Measurements from ENCODE around the gene MTRF1.
A peak's percentile ranks its signal among the peaks of the same experiment; 100 is the strongest.

Gene MTRF1

GRCh38 chr13:41224113-41225110 is 39.0 kb downstream of the MTRF1 start:
- peaks cover 14% of the 10 kb centered on the region for H3K36me3 Mint-ChIP-seq
- no peak for DNase-seq
- H3K27ac Mint-ChIP-seq, result no peak overlapping the region
- no peaks in the 10 kb centered on the region for H3K4me1 Mint-ChIP-seq
- H3K4me3 Mint-ChIP-seq, result no peak overlapping the region
- CTCF ChIA-PET, result no interaction called here
- H3K27me3 Mint-ChIP-seq, result no peaks in the 10 kb centered on the region
- no peaks in the 10 kb centered on the region for H3K9me3 Mint-ChIP-seq

- peak; percentile 66 for DNase-seq
- H3K27me3 Mint-ChIP-seq, result no peaks in the 10 kb centered on the region
- no peak overlapping the region for H3K4me3 Mint-ChIP-seq
- no peak overlapping the region for H3K27ac Mint-ChIP-seq
- H3K36me3 Mint-ChIP-seq, result peaks cover 16% of the 10 kb centered on the region
- H3K9me3 Mint-ChIP-seq, result no peaks in the 10 kb centered on the region
- CTCF ChIA-PET, result interaction anchor here (1.0 to 2.0 kb wide), 5 partner anchors 9 to 172 kb away, joined by 3 to 14 read pairs (median 5); no protein-coding TSS in a partner anchor
- H3K4me1 Mint-ChIP-seq, result no peaks in the 10 kb centered on the region
Measured at GRCh38 chr13:41222259-41222852, 41.0 kb downstream of the MTRF1 start.

- Mint-ChIP-seq H3K9me3 (no peaks in the 10 kb centered on the region), H3K27ac (no peak overlapping the region), H3K36me3 (peaks cover 16% of the 10 kb centered on the region), H3K27me3 (no peaks in the 10 kb centered on the region), H3K4me3 (no peak overlapping the region), H3K4me1 (no peaks in the 10 kb centered on the region)
- CTCF ChIA-PET, result interaction anchor here (0.7 to 2.8 kb wide), 4 partner anchors 37 to 160 kb away, joined by 3 to 8 read pairs (median 4); no protein-coding TSS in a partner anchor
- no peak for DNase-seq
Measured at GRCh38 chr13:41220401-41220800, 43.0 kb downstream of the MTRF1 start.

GRCh38 chr13:41216160-41216559 is 47.2 kb downstream of the MTRF1 start:
- DNase-seq, result no peak
- Mint-ChIP-seq H3K27me3 (no peaks in the 10 kb centered on the region), H3K36me3 (peaks cover 18% of the 10 kb centered on the region), H3K27ac (no peak overlapping the region), H3K4me3 (no peak overlapping the region), H3K4me1 (no peaks in the 10 kb centered on the region), H3K9me3 (peaks cover 9% of the 10 kb centered on the region)
- CTCF ChIA-PET, result interaction anchor here (0.6 kb wide), 1 partner anchor 91 kb away, joined by 3 read pairs; no protein-coding TSS in a partner anchor

- no peak overlapping the region for H3K27ac Mint-ChIP-seq
- DNase-seq, result no peak
- peaks cover 10% of the 10 kb centered on the region for H3K36me3 Mint-ChIP-seq
- H3K27me3 Mint-ChIP-seq, result no peaks in the 10 kb centered on the region
- H3K9me3 Mint-ChIP-seq, result peaks cover 10% of the 10 kb centered on the region
- no peak overlapping the region for H3K4me3 Mint-ChIP-seq
- no peaks in the 10 kb centered on the region for H3K4me1 Mint-ChIP-seq
- CTCF ChIA-PET, result no interaction called here
Measured at GRCh38 chr13:41213919-41214318, 49.5 kb downstream of the MTRF1 start.

GRCh38 chr13:41213316-41213715 is 50.1 kb downstream of the MTRF1 start:
- no peak overlapping the region for H3K27ac Mint-ChIP-seq
- H3K9me3 Mint-ChIP-seq, result peaks cover 10% of the 10 kb centered on the region
- no peak for DNase-seq
- CTCF ChIA-PET, result no interaction called here
- no peak overlapping the region for H3K4me3 Mint-ChIP-seq
- no peaks in the 10 kb centered on the region for H3K4me1 Mint-ChIP-seq
- H3K36me3 Mint-ChIP-seq, result peaks cover 10% of the 10 kb centered on the region
- H3K27me3 Mint-ChIP-seq, result no peaks in the 10 kb centered on the region

- CTCF ChIA-PET, result interaction anchor here (0.6 kb wide), 1 partner anchor 158 kb away, joined by 3 read pairs; no protein-coding TSS in a partner anchor
- Mint-ChIP-seq H3K27me3 (no peaks in the 10 kb centered on the region), H3K36me3 (peaks cover 10% of the 10 kb centered on the region), H3K4me1 (no peaks in the 10 kb centered on the region), H3K9me3 (peaks cover 10% of the 10 kb centered on the region), H3K27ac (no peak overlapping the region), H3K4me3 (no peak overlapping the region)
- no peak for DNase-seq
Measured at GRCh38 chr13:41212881-41213280, 50.5 kb downstream of the MTRF1 start.

- CTCF ChIA-PET, result no interaction called here
- Mint-ChIP-seq H3K27me3 (no peaks in the 10 kb centered on the region), H3K27ac (no peak overlapping the region), H3K4me1 (no peaks in the 10 kb centered on the region), H3K36me3 (peaks cover 6% of the 10 kb centered on the region), H3K9me3 (peaks cover 10% of the 10 kb centered on the region), H3K4me3 (no peak overlapping the region)
- no peak for DNase-seq
Measured at GRCh38 chr13:41211062-41211461, 52.3 kb downstream of the MTRF1 start.

GRCh38 chr13:41206467-41206866 is 56.9 kb downstream of the MTRF1 start:
- Mint-ChIP-seq H3K9me3 (peaks cover 3% of the 10 kb centered on the region), H3K4me3 (no peak overlapping the region), H3K27me3 (no peaks in the 10 kb centered on the region), H3K36me3 (no peaks in the 10 kb centered on the region), H3K4me1 (no peaks in the 10 kb centered on the region), H3K27ac (no peak overlapping the region)
- DNase-seq, result no peak
- CTCF ChIA-PET, result no interaction called here

- no peaks in the 10 kb centered on the region for H3K27me3 Mint-ChIP-seq
- CTCF ChIA-PET, result no interaction called here
Measured at GRCh38 chr13:41203810-41204209, 59.6 kb downstream of the MTRF1 start.

GRCh38 chr13:41200126-41200525 is 63.2 kb downstream of the MTRF1 start:
- no peak overlapping the region for H3K27ac Mint-ChIP-seq
- CTCF ChIA-PET, result no interaction called here

More at GRCh38 chr13:41203810-41204209, 59.6 kb downstream of the MTRF1 start:
- Mint-ChIP-seq H3K27ac (no peak overlapping the region), H3K4me3 (no peak overlapping the region), H3K9me3 (no peaks in the 10 kb centered on the region), H3K4me1 (no peaks in the 10 kb centered on the region), H3K36me3 (no peaks in the 10 kb centered on the region)
- DNase-seq, result no peak

GRCh38 chr13:41199526-41199925 is 63.9 kb downstream of the MTRF1 start:
- Mint-ChIP-seq H3K9me3 (no peaks in the 10 kb centered on the region), H3K27me3 (no peaks in the 10 kb centered on the region), H3K4me1 (peaks cover 5% of the 10 kb centered on the region), H3K4me3 (no peak overlapping the region), H3K36me3 (no peaks in the 10 kb centered on the region), H3K27ac (no peak overlapping the region)
- CTCF ChIA-PET, result no interaction called here
- DNase-seq, result no peak

More at GRCh38 chr13:41200126-41200525, 63.2 kb downstream of the MTRF1 start:
- H3K27me3 Mint-ChIP-seq, result no peaks in the 10 kb centered on the region
- peaks cover 3% of the 10 kb centered on the region for H3K4me1 Mint-ChIP-seq
- no peaks in the 10 kb centered on the region for H3K36me3 Mint-ChIP-seq
- H3K9me3 Mint-ChIP-seq, result no peaks in the 10 kb centered on the region
- H3K4me3 Mint-ChIP-seq, result no peak overlapping the region
- no peak for DNase-seq

GRCh38 chr13:41199079-41199478 is 64.3 kb downstream of the MTRF1 start:
- H3K27ac Mint-ChIP-seq, result no peak overlapping the region
- CTCF ChIA-PET, result no interaction called here
- no peaks in the 10 kb centered on the region for H3K27me3 Mint-ChIP-seq
- no peaks in the 10 kb centered on the region for H3K9me3 Mint-ChIP-seq
- DNase-seq, result no peak
- H3K4me1 Mint-ChIP-seq, result peaks cover 8% of the 10 kb centered on the region
- no peak overlapping the region for H3K4me3 Mint-ChIP-seq
- H3K36me3 Mint-ChIP-seq, result peaks cover 3% of the 10 kb centered on the region

GRCh38 chr13:41196620-41197019 is 66.8 kb downstream of the MTRF1 start:
- peaks cover 9% of the 10 kb centered on the region for H3K9me3 Mint-ChIP-seq
- CTCF ChIA-PET, result interaction anchor here (0.7 to 2.3 kb wide), 10 partner anchors 8 to 566 kb away, joined by 3 to 7 read pairs (median 4); no protein-coding TSS in a partner anchor
- H3K4me1 Mint-ChIP-seq, result peaks cover 30% of the 10 kb centered on the region
- DNase-seq, result no peak
- peaks cover 21% of the 10 kb centered on the region for H3K36me3 Mint-ChIP-seq
- H3K27ac Mint-ChIP-seq, result no peak overlapping the region
- no peak overlapping the region for H3K4me3 Mint-ChIP-seq
- no peaks in the 10 kb centered on the region for H3K27me3 Mint-ChIP-seq

Data from activated naive CD4-positive, alpha-beta T cell treated with anti-CD3 and anti-CD28 coated beads, Interleukin-2, amount 10 ng/mL, durations not matched to agents 7 days and 5 days (primary cell).